Activated naive CD4-positive, alpha-beta T cell treated with anti-CD3 and anti-CD28 coated beads for 36 hours (primary cell): ENCODE data around the gene IFI44. TPM values are rescaled to one million over a fixed set of nuclear protein-coding genes. Genes with fewer than 3 reads are reported as not detected.

Experiments
- CTCF ChIA-PET: fragments of 350-600 bp; sonication (Branson Sonifier 250); formaldehyde crosslinking; loops from one replicate; lab custom pipeline; 2021; ENCODE audit warnings: antibody characterized with exemption; lab: Charles Lee
- DNase-seq: peaks from one replicate; pipeline ENCODE4 v3.0.0-alpha.2; 2020
- H3K27ac Mint-ChIP-seq: one replicate; pipeline ENCODE4 v1.8.0; 2021; ENCODE audit warnings: mild to moderate bottlenecking, mixed read lengths
- H3K27me3 Mint-ChIP-seq: one replicate; pipeline ENCODE4 v1.8.0; 2021; ENCODE audit warnings: low read depth, mixed read lengths
- H3K36me3 Mint-ChIP-seq: one replicate; pipeline ENCODE4 v1.8.0; 2021; ENCODE audit warnings: low read depth, mixed read lengths
- H3K4me1 Mint-ChIP-seq: one replicate; pipeline ENCODE4 v1.8.0; 2021; ENCODE audit warnings: low read depth, mixed read lengths
- H3K4me3 Mint-ChIP-seq: one replicate; pipeline ENCODE4 v1.8.0; 2021; ENCODE audit warnings: mild to moderate bottlenecking, moderate library complexity, mixed read lengths
- H3K9me3 Mint-ChIP-seq: one replicate; pipeline ENCODE4 v1.8.0; 2021; ENCODE audit warnings: mixed read lengths
- intact Hi-C: fragments of 100-400 bp; cut with micrococcal nuclease; formaldehyde crosslinking; loops from one replicate; pipeline ENCODE4 v1.15.1; 2023
- total RNA-seq, 2 experiments: library from RNA; stranded (reverse); gene quantifications; one replicate each; pipeline ENCODE4 v1.2.3, GENCODE V29; 2021

Gene IFI44
- total RNA-seq, 2 experiments from 2014 or later: 40.1 to 42.3 TPM

DNA sequence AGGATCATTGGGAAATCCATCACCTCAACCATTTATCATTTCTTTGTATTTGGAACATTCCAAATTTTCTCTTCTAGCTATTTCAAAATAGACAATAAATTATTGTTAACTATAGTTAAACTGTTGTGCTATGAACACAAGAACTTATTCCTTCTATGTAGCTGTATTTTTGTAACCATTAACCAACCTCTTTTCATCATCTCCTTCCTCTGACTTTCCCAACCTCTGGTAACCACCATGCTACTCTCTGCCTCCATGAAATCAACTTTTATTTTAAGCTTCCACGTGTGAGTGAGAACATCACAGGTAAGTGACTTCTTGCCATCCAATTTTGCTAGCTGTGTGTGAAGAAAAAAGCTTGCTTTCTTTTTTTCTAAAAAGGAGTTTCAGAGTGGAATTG, 29.0 kb upstream of the IFI44 start:
- DNase-seq: no peak
- H3K4me3 Mint-ChIP-seq: peak overlapping the region; percentile 97
- H3K27me3 Mint-ChIP-seq: no peaks in the 10 kb centered on the region
- peaks cover 52% of the 10 kb centered on the region for H3K4me1 Mint-ChIP-seq
- H3K27ac Mint-ChIP-seq: peak overlapping the region; percentile 94
- H3K9me3 Mint-ChIP-seq: no peaks in the 10 kb centered on the region
- peaks cover 34% of the 10 kb centered on the region for H3K36me3 Mint-ChIP-seq
- CTCF ChIA-PET: interaction anchor here (1.3 to 5.6 kb wide), 6 partner anchors 13 to 489 kb away, joined by 3 to 88 read pairs (median 7); no protein-coding TSS in a partner anchor
- intact Hi-C loops: loop anchor here (1.0 to 5.0 kb wide), 5 partner anchors 29 to 1188 kb away; partner anchors contain the start of genes FUBP1 and IFI44

DNA sequence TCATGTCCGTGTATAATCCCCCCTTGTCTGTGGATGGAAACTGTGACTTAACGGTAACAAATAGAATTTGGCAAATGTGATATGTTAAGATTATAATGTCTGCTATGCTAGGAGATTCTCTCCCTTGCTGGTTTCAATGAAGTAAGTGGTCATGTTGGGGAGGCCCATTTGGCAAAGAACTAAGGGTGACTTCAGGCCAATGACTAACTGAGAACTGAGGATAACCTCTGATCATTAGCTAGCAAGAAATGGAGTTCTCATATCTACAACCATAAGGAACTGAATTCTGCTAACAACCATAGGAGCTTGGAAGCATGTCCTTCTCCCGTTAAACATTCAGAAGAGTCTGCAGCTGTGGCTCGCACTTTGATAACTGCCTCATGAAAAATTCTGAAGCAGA, 27.1 kb upstream of the IFI44 start:
- no peak for DNase-seq
- H3K36me3 Mint-ChIP-seq: peaks cover 38% of the 10 kb centered on the region
- peak overlapping the region; percentile 65 for H3K4me3 Mint-ChIP-seq
- intact Hi-C loops: loop anchor here (5.0 kb wide), 1 partner anchor 1190 kb away; no protein-coding TSS in a partner anchor
- H3K9me3 Mint-ChIP-seq: no peaks in the 10 kb centered on the region
- CTCF ChIA-PET: interaction anchor here (1.0 to 5.6 kb wide), 3 partner anchors 27 to 56 kb away, joined by 3 to 88 read pairs (median 3); partner anchors contain the start of gene IFI44
- H3K27me3 Mint-ChIP-seq: no peaks in the 10 kb centered on the region
- peaks cover 58% of the 10 kb centered on the region for H3K4me1 Mint-ChIP-seq
- peak overlapping the region; percentile 72 for H3K27ac Mint-ChIP-seq

GRCh38 chr1:78624035-78624434, 25.6 kb upstream of the IFI44 start:
- Mint-ChIP-seq H3K4me1 (peaks cover 52% of the 10 kb centered on the region), H3K9me3 (no peaks in the 10 kb centered on the region), H3K4me3 (peak overlapping the region; percentile 46), H3K36me3 (peaks cover 47% of the 10 kb centered on the region), H3K27ac (no peak overlapping the region), H3K27me3 (no peaks in the 10 kb centered on the region)
- intact Hi-C loops: loop anchor here (5.0 kb wide), 1 partner anchor 1192 kb away; no protein-coding TSS in a partner anchor
- CTCF ChIA-PET: interaction anchor here (0.7 to 5.6 kb wide), 3 partner anchors 49 to 1720 kb away, joined by 4 to 88 read pairs (median 4); no protein-coding TSS in a partner anchor
- no peak for DNase-seq

DNA sequence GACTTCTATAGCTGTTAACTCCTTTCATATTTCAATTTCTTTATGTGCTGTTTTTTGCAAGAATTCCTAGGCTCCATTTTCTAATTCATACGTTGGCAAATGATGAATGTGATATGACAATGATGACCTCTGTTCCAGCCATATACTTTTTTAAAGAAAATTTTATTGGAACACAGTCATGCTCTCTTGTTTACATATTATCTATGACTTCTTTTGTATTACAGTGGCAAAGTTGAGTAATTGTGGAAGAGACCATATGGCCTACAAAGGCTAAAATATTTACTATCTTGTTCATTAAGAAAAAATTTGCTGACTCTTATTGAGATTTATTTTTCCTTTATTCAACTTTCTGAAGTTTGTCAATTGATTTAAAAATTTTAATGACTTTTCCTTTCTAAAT, 22.3 kb upstream of the IFI44 start:
- Mint-ChIP-seq H3K4me1 (peaks cover 36% of the 10 kb centered on the region), H3K27me3 (no peaks in the 10 kb centered on the region), H3K4me3 (no peak overlapping the region), H3K27ac (no peak overlapping the region), H3K9me3 (no peaks in the 10 kb centered on the region), H3K36me3 (peaks cover 38% of the 10 kb centered on the region)
- no peak for DNase-seq
- intact Hi-C loops: no loop called here
- CTCF ChIA-PET: interaction anchor here (1.0 to 1.2 kb wide), 2 partner anchors 47 to 89 kb away, joined by 4 to 5 read pairs; no protein-coding TSS in a partner anchor

GRCh38 chr1:78630600-78630999, 19.0 kb upstream of the IFI44 start:
- DNase-seq: no peak
- Mint-ChIP-seq H3K4me1 (peaks cover 11% of the 10 kb centered on the region), H3K27ac (no peak overlapping the region), H3K27me3 (no peaks in the 10 kb centered on the region), H3K9me3 (no peaks in the 10 kb centered on the region), H3K4me3 (no peak overlapping the region), H3K36me3 (peaks cover 16% of the 10 kb centered on the region)
- intact Hi-C loops: no loop called here
- CTCF ChIA-PET: no interaction called here

DNA sequence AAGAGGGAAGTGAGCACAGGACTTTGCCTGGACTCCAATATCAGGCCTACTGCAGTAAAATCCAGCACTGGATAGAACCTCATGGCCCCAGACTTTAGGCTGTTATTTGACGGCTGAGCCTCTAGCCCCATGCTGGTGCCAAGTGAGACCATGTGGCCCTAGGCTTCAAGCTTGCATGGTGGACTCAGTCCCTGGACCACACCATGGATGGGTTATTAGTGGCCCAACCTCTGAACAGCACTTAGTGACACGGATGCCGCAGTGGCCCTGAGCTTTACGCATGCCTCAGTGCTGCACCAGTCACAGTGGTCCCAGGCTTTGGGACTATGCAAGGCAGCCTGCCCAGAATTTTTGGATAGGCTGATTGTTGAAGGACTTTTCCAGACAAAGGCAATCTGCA, 16.4 kb upstream of the IFI44 start:
- H3K4me3 Mint-ChIP-seq: no peak overlapping the region
- H3K27me3 Mint-ChIP-seq: no peaks in the 10 kb centered on the region
- H3K27ac Mint-ChIP-seq: no peak overlapping the region
- peaks cover 2% of the 10 kb centered on the region for H3K4me1 Mint-ChIP-seq
- no peak for DNase-seq
- no peaks in the 10 kb centered on the region for H3K9me3 Mint-ChIP-seq
- intact Hi-C loops: no loop called here
- CTCF ChIA-PET: no interaction called here
- H3K36me3 Mint-ChIP-seq: peaks cover 15% of the 10 kb centered on the region

GRCh38 chr1:78640462-78640861, 9.2 kb upstream of the IFI44 start:
- H3K4me1 Mint-ChIP-seq: peaks cover 17% of the 10 kb centered on the region
- no peak overlapping the region for H3K4me3 Mint-ChIP-seq
- CTCF ChIA-PET: no interaction called here
- intact Hi-C loops: no loop called here
- H3K36me3 Mint-ChIP-seq: peaks cover 34% of the 10 kb centered on the region
- H3K27ac Mint-ChIP-seq: no peak overlapping the region
- H3K9me3 Mint-ChIP-seq: peaks cover 8% of the 10 kb centered on the region
- H3K27me3 Mint-ChIP-seq: no peaks in the 10 kb centered on the region
- no peak for DNase-seq

DNA sequence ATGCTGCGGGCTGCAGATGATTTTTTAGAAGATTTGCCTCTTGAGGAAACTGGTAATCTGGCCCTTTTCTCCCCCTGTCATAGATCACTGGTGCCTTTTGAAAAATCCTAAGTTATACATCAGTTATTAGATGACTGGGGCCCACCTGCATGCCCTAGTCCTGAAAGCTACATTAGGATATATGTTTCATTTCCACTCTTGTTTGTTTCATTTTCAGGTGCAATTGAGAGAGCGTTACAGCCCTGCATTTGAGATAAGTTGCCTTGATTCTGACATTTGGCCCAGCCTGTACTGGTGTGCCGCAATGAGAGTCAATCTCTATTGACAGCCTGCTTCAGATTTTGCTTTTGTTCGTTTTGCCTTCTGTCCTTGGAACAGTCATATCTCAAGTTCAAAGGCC, 8.1 kb upstream of the IFI44 start:
- intact Hi-C loops: no loop called here

GRCh38 chr1:78645723-78646122, 3.9 kb upstream of the IFI44 start:
- H3K9me3 Mint-ChIP-seq: peaks cover 29% of the 10 kb centered on the region
- peaks cover 45% of the 10 kb centered on the region for H3K36me3 Mint-ChIP-seq
- peaks cover 39% of the 10 kb centered on the region for H3K4me1 Mint-ChIP-seq
- no peak overlapping the region for H3K27ac Mint-ChIP-seq
- DNase-seq: no peak
- H3K27me3 Mint-ChIP-seq: no peaks in the 10 kb centered on the region
- H3K4me3 Mint-ChIP-seq: no peak overlapping the region
- intact Hi-C loops: loop anchor here (5.0 kb wide), 1 partner anchor 668 kb away; the partner anchor contains the start of gene FUBP1
- CTCF ChIA-PET: interaction anchor here (0.6 to 2.2 kb wide), 2 partner anchors 11 to 26 kb away, joined by 3 to 8 read pairs; partner anchors contain the start of gene IFI44L

More for the DNA sequence above, 8.1 kb upstream of the IFI44 start:
- no peak for DNase-seq
- peaks cover 26% of the 10 kb centered on the region for H3K4me1 Mint-ChIP-seq
- H3K36me3 Mint-ChIP-seq: peaks cover 32% of the 10 kb centered on the region
- H3K9me3 Mint-ChIP-seq: peaks cover 8% of the 10 kb centered on the region
- CTCF ChIA-PET: no interaction called here
- H3K27me3 Mint-ChIP-seq: no peaks in the 10 kb centered on the region
- H3K27ac Mint-ChIP-seq: no peak overlapping the region
- no peak overlapping the region for H3K4me3 Mint-ChIP-seq

- DNase-seq: no peak
- CTCF ChIA-PET: interaction anchor here (0.8 to 2.2 kb wide), 2 partner anchors 27 to 30 kb away, joined by 4 to 8 read pairs; partner anchors contain the start of gene IFI44L
- H3K4me1 Mint-ChIP-seq: peaks cover 48% of the 10 kb centered on the region
- no peak overlapping the region for H3K27ac Mint-ChIP-seq
- no peak overlapping the region for H3K4me3 Mint-ChIP-seq
- H3K27me3 Mint-ChIP-seq: no peaks in the 10 kb centered on the region
- peaks cover 39% of the 10 kb centered on the region for H3K36me3 Mint-ChIP-seq
- intact Hi-C loops: loop anchor here (5.0 kb wide), 1 partner anchor 670 kb away; the partner anchor contains the start of gene FUBP1
- peaks cover 29% of the 10 kb centered on the region for H3K9me3 Mint-ChIP-seq
Measured at GRCh38 chr1:78647238-78647637, 2.4 kb upstream of the IFI44 start.

DNA sequence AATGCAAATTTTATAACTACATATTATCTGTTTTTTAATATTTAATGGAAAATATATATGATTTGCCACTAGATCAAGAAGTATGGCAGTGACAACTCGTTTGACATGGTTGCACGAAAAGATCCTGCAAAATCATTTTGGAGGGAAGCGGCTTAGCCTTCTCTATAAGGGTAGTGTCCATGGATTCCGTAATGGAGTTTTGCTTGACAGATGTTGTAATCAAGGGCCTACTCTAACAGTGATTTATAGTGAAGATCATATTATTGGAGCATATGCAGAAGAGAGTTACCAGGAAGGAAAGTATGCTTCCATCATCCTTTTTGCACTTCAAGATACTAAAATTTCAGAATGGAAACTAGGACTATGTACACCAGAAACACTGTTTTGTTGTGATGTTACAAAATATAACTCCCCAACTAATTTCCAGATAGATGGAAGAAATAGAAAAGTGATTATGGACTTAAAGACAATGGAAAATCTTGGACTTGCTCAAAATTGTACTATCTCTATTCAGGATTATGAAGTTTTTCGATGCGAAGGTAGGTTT, 556 bp downstream of the IFI44 start:
- no peak for DNase-seq
- peaks cover 45% of the 10 kb centered on the region for H3K4me1 Mint-ChIP-seq
- intact Hi-C loops: loop anchor here (2.0 kb wide), 1 partner anchor 645 kb away; the partner anchor contains the start of gene DNAJB4
- H3K36me3 Mint-ChIP-seq: peaks cover 26% of the 10 kb centered on the region
- H3K9me3 Mint-ChIP-seq: peaks cover 21% of the 10 kb centered on the region
- CTCF ChIA-PET: interaction anchor here (0.6 to 1.3 kb wide), 7 partner anchors 12 to 567 kb away, joined by 3 to 7 read pairs (median 4); no protein-coding TSS in a partner anchor
- H3K4me3 Mint-ChIP-seq: peak overlapping the region; percentile 87
- H3K27ac Mint-ChIP-seq: peak overlapping the region; percentile 74
- H3K27me3 Mint-ChIP-seq: no peaks in the 10 kb centered on the region

DNA sequence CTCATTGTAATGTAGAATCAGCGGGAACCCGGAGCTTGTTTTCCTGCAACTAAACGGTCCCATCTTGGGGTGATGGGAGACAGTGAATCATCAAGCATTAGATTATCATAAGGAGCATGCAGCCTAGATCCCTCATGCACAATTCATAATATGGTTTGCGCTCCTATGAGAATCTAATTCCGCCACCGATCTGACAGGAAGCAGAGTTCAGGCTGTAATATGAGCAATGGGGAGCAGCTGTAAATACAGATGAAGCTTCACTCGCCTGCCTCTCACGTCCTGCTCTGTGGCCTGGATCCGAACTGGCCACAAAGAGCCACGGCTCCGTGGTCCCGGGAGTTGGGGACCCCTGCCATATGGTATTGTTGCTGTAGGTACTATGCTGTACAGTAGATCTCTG, 1.6 kb downstream of the IFI44 start:
- Mint-ChIP-seq H3K36me3 (peaks cover 32% of the 10 kb centered on the region), H3K27me3 (no peaks in the 10 kb centered on the region), H3K27ac (peak overlapping the region; percentile 74), H3K4me1 (peaks cover 37% of the 10 kb centered on the region), H3K4me3 (peak overlapping the region; percentile 87), H3K9me3 (peaks cover 21% of the 10 kb centered on the region)
- peak; percentile 35 for DNase-seq
- intact Hi-C loops: loop anchor here (1.0 to 2.0 kb wide), 2 partner anchors 25 to 646 kb away; partner anchors contain the start of gene DNAJB4
- CTCF ChIA-PET: interaction anchor here (0.8 to 1.6 kb wide), 2 partner anchors 25 to 34 kb away, joined by 4 to 6 read pairs; no protein-coding TSS in a partner anchor
